GM20000 (cell line): ENCODE data around the gene OR10A7.

ENCODE experiments used
- DNase-seq: peaks from one replicate; pipeline ENCODE4 v3.0.0; 2012; ENCODE audit warnings: low spot score
- TF ChIP-seq, protein P1 (sequence below): IDR thresholded peaks from 2 replicates; pipeline ENCODE4 v1.5.1; 2012; ENCODE audit warnings: mild to moderate bottlenecking, control low read depth; ENCODE audit errors: extremely low read depth, missing control alignments

OR10A7 gene

DNA sequence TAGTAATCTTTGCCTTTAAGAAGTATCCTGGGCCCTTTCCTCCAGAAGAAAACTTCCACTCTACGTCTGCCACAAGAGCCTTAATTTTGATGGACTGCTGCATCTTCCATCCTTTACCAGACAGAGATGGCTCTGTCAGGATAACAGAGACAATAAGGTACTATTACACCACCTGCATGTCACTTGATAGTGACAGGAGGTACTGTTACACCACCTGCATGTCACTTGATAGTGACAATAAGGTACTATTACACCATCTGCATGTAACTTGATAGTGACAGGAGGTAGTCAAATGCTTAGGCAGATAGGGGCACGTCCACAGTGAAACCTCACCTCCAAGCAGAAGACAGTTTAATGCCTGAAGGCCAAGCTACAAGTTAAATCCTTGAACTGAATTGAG lies 37.5 kb downstream of the OR10A7 start:
- no peak for DNase-seq
- TF ChIP-seq, protein P1, sequence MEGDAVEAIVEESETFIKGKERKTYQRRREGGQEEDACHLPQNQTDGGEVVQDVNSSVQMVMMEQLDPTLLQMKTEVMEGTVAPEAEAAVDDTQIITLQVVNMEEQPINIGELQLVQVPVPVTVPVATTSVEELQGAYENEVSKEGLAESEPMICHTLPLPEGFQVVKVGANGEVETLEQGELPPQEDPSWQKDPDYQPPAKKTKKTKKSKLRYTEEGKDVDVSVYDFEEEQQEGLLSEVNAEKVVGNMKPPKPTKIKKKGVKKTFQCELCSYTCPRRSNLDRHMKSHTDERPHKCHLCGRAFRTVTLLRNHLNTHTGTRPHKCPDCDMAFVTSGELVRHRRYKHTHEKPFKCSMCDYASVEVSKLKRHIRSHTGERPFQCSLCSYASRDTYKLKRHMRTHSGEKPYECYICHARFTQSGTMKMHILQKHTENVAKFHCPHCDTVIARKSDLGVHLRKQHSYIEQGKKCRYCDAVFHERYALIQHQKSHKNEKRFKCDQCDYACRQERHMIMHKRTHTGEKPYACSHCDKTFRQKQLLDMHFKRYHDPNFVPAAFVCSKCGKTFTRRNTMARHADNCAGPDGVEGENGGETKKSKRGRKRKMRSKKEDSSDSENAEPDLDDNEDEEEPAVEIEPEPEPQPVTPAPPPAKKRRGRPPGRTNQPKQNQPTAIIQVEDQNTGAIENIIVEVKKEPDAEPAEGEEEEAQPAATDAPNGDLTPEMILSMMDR: no peak
